ENCODE data around the gene UBQLN1. TPM values are rescaled to one million over a fixed set of nuclear protein-coding genes. Genes with fewer than 3 reads are reported as not detected.

Gene UBQLN1
- total and polyA plus RNA-seq, 9 of the 15 experiments (the other 6 are each of a cell fraction or from before 2014, with no cell fraction given) = 7.5 to 120 (median 52.8) TPM

DNA sequence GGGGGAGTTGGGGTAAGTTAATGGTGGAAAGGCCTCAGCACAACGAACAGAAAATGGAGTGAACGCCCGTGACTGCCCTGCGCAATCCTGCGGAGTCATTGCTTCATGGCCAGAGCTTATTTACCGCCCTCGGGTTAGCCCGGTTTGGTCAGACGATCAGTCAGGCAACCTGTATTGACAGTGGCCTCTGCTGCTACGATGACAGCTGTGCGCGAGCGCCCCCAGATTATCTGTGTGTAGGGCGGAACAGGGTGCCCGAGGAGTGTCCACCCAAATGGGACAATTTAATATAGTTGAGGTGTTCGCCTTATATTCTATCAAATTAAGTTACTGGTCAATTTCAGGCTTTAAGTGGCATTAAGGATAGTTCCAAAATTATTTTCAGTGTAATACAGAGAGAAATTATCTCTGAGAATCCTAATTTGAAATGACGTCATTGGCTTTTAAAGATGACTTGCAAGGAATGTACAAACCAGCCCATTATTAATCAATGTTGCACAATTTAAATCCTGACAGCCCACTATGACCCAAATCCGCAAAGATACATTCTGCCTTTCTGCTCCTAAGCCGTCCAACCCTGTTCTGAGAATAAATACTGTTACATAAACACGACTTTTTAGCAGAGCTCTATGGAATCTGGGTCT lies 879 bp upstream of the UBQLN1 start (continued):
- TF ChIP-seq HDAC1 (IDR thresholded peaks at IDR 0.05) (peak in 1 of 2 experiments; percentile 12; a peak in 1 of 4 replicates), FOXK2 (conservative IDR thresholded peaks at IDR 0.05 in 1 of 2, IDR thresholded peaks at IDR 0.05 in 1 of 2; ENCODE audit: low read depth in 2 of 2) (peak; percentile 71 to 84)

DNA sequence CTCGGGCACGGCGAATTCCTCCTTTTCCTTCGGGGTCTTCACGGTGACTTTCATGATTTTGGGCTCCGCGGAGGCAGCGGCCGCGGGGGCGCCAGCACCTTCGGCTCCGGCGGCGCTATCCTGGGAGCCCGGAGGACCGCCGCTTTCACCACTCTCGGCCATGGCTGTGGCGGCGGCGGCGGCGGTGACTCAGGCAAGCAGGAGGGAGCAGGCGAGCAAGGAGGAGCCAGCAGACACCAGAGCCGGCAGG lies 315 bp downstream of the UBQLN1 start:
- ChIA-PET CTCF (ENCODE audit: low intra/inter-chr PET ratio) (no interaction called here), POLR2A (interaction anchor here (0.5 to 2.5 kb wide), 8 partner anchors 8 to 308 kb away, joined by 3 to 9 read pairs (median 4); no protein-coding TSS in a partner anchor)
- peak overlapping the region; percentile 88 for H2AFZ ChIP-seq (ENCODE audit: low read depth, low read length)
- H3K9me1 ChIP-seq (ENCODE audit: control insufficient read depth, insufficient read depth, low read length) = no peaks in the 10 kb centered on the region
- intact Hi-C loops (cut with micrococcal nuclease) = loop anchor here (5.0 to 10.0 kb wide), 3 partner anchors 85 to 277 kb away; partner anchors contain the start of genes GKAP1, HNRNPK, IDNK and RMI1
- TF ChIP-seq ZNF165 (CRISPR knock-in tag; IDR thresholded peaks at IDR 0.05; ENCODE audit: borderline replicate concordance) (peak; percentile 80; the same call in 1 of the 2 replicates), TAF1 (IDR thresholded peaks at IDR 0.05; ENCODE audit: control insufficient read depth, extremely low read depth, insufficient read depth, low read length, severe bottlenecking) (peak; percentile 12), ILK (tag; IDR thresholded peaks at IDR 0.05; ENCODE audit: borderline replicate concordance, low read depth) (no peak), RBM39 (optimal IDR thresholded peaks at IDR 0.05; ENCODE audit: low read depth, low read length) (no peak), ZBTB7A (IDR thresholded peaks at IDR 0.05; ENCODE audit: borderline replicate concordance, control insufficient read depth, low read depth, low read length) (peak; percentile 4; the same call in 1 of the 2 replicates), CBFA2T2 (conservative IDR thresholded peaks at IDR 0.05) (no peak), HNRNPL (IDR thresholded peaks at IDR 0.05; ENCODE audit: low read depth, low read length) (0 out of 2 replicates have a peak, but pooled peaks have one; percentile 22), PCBP2 (IDR thresholded peaks at IDR 0.05; ENCODE audit: low read depth, low read length, poor library complexity, severe bottlenecking) (no peak), TCF7L2 (IDR thresholded peaks at IDR 0.05; ENCODE audit: low read depth, low read length) (no peak), ZNF589 (CRISPR knock-in tag; IDR thresholded peaks at IDR 0.05; ENCODE audit: low read depth) (0 out of 2 replicates have a peak, but pooled peaks have one; percentile 7)
- TF ChIP-seq, protein P1, sequence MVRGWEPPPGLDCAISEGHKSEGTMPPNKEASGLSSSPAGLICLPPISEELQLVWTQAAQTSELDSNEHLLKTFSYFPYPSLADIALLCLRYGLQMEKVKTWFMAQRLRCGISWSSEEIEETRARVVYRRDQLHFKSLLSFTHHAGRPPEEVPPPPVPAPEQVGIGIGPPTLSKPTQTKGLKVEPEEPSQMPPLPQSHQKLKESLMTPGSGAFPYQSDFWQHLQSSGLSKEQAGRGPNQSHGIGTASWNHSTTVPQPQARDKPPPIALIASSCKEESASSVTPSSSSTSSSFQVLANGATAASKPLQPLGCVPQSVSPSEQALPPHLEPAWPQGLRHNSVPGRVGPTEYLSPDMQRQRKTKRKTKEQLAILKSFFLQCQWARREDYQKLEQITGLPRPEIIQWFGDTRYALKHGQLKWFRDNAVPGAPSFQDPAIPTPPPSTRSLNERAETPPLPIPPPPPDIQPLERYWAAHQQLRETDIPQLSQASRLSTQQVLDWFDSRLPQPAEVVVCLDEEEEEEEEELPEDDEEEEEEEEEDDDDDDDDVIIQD (CRISPR knock-in tag; IDR thresholded peaks at IDR 0.05) = no peak
- TF ChIP-seq, protein P2, sequence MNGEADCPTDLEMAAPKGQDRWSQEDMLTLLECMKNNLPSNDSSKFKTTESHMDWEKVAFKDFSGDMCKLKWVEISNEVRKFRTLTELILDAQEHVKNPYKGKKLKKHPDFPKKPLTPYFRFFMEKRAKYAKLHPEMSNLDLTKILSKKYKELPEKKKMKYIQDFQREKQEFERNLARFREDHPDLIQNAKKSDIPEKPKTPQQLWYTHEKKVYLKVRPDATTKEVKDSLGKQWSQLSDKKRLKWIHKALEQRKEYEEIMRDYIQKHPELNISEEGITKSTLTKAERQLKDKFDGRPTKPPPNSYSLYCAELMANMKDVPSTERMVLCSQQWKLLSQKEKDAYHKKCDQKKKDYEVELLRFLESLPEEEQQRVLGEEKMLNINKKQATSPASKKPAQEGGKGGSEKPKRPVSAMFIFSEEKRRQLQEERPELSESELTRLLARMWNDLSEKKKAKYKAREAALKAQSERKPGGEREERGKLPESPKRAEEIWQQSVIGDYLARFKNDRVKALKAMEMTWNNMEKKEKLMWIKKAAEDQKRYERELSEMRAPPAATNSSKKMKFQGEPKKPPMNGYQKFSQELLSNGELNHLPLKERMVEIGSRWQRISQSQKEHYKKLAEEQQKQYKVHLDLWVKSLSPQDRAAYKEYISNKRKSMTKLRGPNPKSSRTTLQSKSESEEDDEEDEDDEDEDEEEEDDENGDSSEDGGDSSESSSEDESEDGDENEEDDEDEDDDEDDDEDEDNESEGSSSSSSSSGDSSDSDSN (IDR thresholded peaks at IDR 0.05; ENCODE audit: borderline replicate concordance in 1 of 2, low read depth in 2 of 2, low read length in 2 of 2) = no peak
- peak overlapping the region; percentile 99 for H3K27ac ChIP-seq (ENCODE audit: extremely low read depth, low read depth, low read length)
- 2% methylated on average over 11 of the region's 26 CpGs for WGBS (ENCODE audit: insufficient coverage, low coverage, missing lambda C conversion rate)
- no peak for DNase-seq (ENCODE audit: extremely low read depth in 1 of 4, low spot score in 3 of 4)
- H3K27me3 ChIP-seq (ENCODE audit: control insufficient read depth in 2 of 2, insufficient read depth in 2 of 2, low read length in 2 of 2) = no peaks in the 10 kb centered on the region
- in situ Hi-C loops (cut with MboI) = no loop called here
- H3K9me3 ChIP-seq (replicated peaks; ENCODE audit: control insufficient read depth, insufficient read depth, low read depth, low read length) = no peaks in the 10 kb centered on the region
- H3K4me3 ChIP-seq = peak overlapping the region; percentile 93
- peak overlapping the region; percentile 97 to 98 for H3K9ac ChIP-seq (ENCODE audit: insufficient read depth in 1 of 2, low read depth in 2 of 2, low read length in 2 of 2)
- ATAC-seq = peak; percentile 83
- BruUV-seq (replicated peaks) = TSS peak; percentile 59
- H3K36me3 ChIP-seq (ENCODE audit: control insufficient read depth, insufficient read depth, low read length) = peaks cover 4% of the 10 kb centered on the region; the same call in 1 of the 3 replicates
- peak overlapping the region; percentile 78; the same call in 1 of the 2 replicates for H3K4me2 ChIP-seq (ENCODE audit: insufficient read depth, low read length)
- no peak for FAIRE-seq
- peaks cover 3% of the 10 kb centered on the region; the same call in 1 of the 2 replicates for H4K20me1 ChIP-seq (replicated peaks; ENCODE audit: control insufficient read depth, insufficient read depth, low read length)
- peaks cover 60% of the 10 kb centered on the region for H3K79me2 ChIP-seq (ENCODE audit: control insufficient read depth, insufficient read depth, low read length)
- H3K4me1 ChIP-seq (replicated peaks in 1 of 2; ENCODE audit: control insufficient read depth in 2 of 2, insufficient read depth in 2 of 2, low read length in 2 of 2) = peaks cover 4 to 10% of the 10 kb centered on the region in 2 experiments; a peak in 4 of 5 replicates

Data from K562 (cell line).